Activated CD4-positive, alpha-beta T cell treated with anti-CD3 and anti-CD28 coated beads, Interleukin-10, Interleukin-2, amounts not matched to agents 100 ng/mL and 50 ng/mL, durations not matched to agents 16 hours and 8 hours (primary cell): ENCODE measurements around the gene MYBBP1A.
"Not testable (repeated sequence)": the region's sequence is repeated elsewhere in the genome, so short reads cannot be mapped to it uniquely, and the experiment has no call there.

Experiments
- DNase-seq: peaks from one replicate; pipeline ENCODE4 v3.0.0-alpha.2; 2020

Gene MYBBP1A

GRCh38 chr17:4590042-4590441, 34.9 kb upstream of the MYBBP1A start:
- not testable (repeated sequence) for DNase-seq

- no peak for DNase-seq
Measured at GRCh38 chr17:4588898-4589625, 33.9 kb upstream of the MYBBP1A start.

- DNase-seq: no peak
Measured at GRCh38 chr17:4588391-4588790, 33.2 kb upstream of the MYBBP1A start.

- DNase-seq: no peak
Measured at GRCh38 chr17:4587803-4588202, 32.6 kb upstream of the MYBBP1A start.

GRCh38 chr17:4587195-4587594, 32.0 kb upstream of the MYBBP1A start:
- no peak for DNase-seq

GRCh38 chr17:4586043-4586442, 30.9 kb upstream of the MYBBP1A start:
- no peak for DNase-seq

- no peak for DNase-seq
Measured at GRCh38 chr17:4585638-4585994, 30.4 kb upstream of the MYBBP1A start.

GRCh38 chr17:4584917-4585637, 29.9 kb upstream of the MYBBP1A start:
- DNase-seq: no peak

- DNase-seq: no peak
Measured at GRCh38 chr17:4584101-4584916, 29.1 kb upstream of the MYBBP1A start, which contains the start of gene SMTNL2. Gene SMTNL2, plus strand, starts transcription at chr17:4584529. Its CDS starts 77 bp downstream, at chr17:4584606.

- no peak for DNase-seq
Measured at GRCh38 chr17:4583782-4584100, 28.6 kb upstream of the MYBBP1A start.

GRCh38 chr17:4583206-4583605, 28.0 kb upstream of the MYBBP1A start:
- DNase-seq: no peak

- DNase-seq: no peak
Measured at GRCh38 chr17:4582691-4583090, 27.5 kb upstream of the MYBBP1A start.

GRCh38 chr17:4582101-4582501, 26.9 kb upstream of the MYBBP1A start:
- no peak for DNase-seq

GRCh38 chr17:4580291-4580690, 25.1 kb upstream of the MYBBP1A start:
- no peak for DNase-seq

GRCh38 chr17:4579678-4580077, 24.5 kb upstream of the MYBBP1A start:
- DNase-seq: no peak

GRCh38 chr17:4578349-4578748, 23.2 kb upstream of the MYBBP1A start:
- DNase-seq: not testable (repeated sequence)

- DNase-seq: no peak
Measured at GRCh38 chr17:4577386-4577993, 22.3 kb upstream of the MYBBP1A start.

GRCh38 chr17:4576729-4577322, 21.6 kb upstream of the MYBBP1A start:
- DNase-seq: no peak

- DNase-seq: no peak
Measured at GRCh38 chr17:4576161-4576558, 21.0 kb upstream of the MYBBP1A start.

- DNase-seq: no peak
Measured at GRCh38 chr17:4574448-4575045, 19.4 kb upstream of the MYBBP1A start.

- DNase-seq: peak; percentile 78
Measured at GRCh38 chr17:4573669-4574068, 18.5 kb upstream of the MYBBP1A start.

- DNase-seq: no peak
Measured at GRCh38 chr17:4573115-4573514, 17.9 kb upstream of the MYBBP1A start.

- DNase-seq: no peak
Measured at GRCh38 chr17:4572131-4572530, 16.9 kb upstream of the MYBBP1A start.
